Suprapubic skin (tissue), 3 donors: Measurements from ENCODE around the gene OLA1.

Experiments used
- POLR2A ChIP-seq, 2 donors: fragments of 450-650 bp; IDR thresholded peaks; one replicate each; pipeline ENCODE4 v1.6.1; 2017; ENCODE audit warnings: antibody characterized with exemption in 2 of 2, mild to moderate bottlenecking in 2 of 2, moderate library complexity in 2 of 2
- TF ChIP-seq, protein P1 (sequence below), 2 donors: fragments of 200-600 bp in 1 of 2; fragments of 450-650 bp in 1 of 2; sonication (generic) in 1 of 2; IDR thresholded peaks; one replicate each; pipeline ENCODE4 v1.5.1; 2016 to 2019; ENCODE audit warnings: antibody characterized with exemption in 2 of 2, mild to moderate bottlenecking in 1 of 2, moderate library complexity in 1 of 2

DNA sequence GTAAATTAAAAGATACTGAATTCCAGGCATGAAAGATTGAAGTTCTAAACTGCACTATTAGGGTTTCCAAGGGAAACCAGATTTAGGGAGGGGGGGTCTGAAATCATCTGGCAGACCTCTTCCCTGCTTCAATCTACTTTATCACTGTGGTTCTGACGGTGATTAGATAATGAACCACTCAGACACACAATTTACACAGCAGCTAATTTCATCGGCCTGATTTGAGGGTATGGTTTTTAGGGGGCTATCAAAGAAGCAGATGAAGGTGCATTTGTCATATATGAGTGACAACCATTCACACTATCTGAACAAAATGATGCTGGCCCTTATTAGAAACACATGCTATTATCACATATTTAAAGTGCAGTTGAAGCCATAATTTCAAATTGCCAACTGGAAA is 106.0 kb downstream of the OLA1 start:
- TF ChIP-seq, protein P1, sequence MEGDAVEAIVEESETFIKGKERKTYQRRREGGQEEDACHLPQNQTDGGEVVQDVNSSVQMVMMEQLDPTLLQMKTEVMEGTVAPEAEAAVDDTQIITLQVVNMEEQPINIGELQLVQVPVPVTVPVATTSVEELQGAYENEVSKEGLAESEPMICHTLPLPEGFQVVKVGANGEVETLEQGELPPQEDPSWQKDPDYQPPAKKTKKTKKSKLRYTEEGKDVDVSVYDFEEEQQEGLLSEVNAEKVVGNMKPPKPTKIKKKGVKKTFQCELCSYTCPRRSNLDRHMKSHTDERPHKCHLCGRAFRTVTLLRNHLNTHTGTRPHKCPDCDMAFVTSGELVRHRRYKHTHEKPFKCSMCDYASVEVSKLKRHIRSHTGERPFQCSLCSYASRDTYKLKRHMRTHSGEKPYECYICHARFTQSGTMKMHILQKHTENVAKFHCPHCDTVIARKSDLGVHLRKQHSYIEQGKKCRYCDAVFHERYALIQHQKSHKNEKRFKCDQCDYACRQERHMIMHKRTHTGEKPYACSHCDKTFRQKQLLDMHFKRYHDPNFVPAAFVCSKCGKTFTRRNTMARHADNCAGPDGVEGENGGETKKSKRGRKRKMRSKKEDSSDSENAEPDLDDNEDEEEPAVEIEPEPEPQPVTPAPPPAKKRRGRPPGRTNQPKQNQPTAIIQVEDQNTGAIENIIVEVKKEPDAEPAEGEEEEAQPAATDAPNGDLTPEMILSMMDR (IDR thresholded peaks at IDR 0.05) = no peak
- TF ChIP-seq POLR2A (IDR thresholded peaks at IDR 0.05) = no peak
